Measurements from ENCODE around the gene DSN1.

The DSN1 gene

GRCh38 chr20:36805396-36805795 lies 31.8 kb upstream of the DSN1 start:
- TF ChIP-seq GATA2 (IDR thresholded peaks at IDR 0.05; ENCODE audit: low read depth, low read length), result no peak
- no peak for TF ChIP-seq GATA3 (IDR thresholded peaks at IDR 0.05; ENCODE audit: low read depth, low read length)

GRCh38 chr20:36804425-36804824 lies 30.9 kb upstream of the DSN1 start:
- TF ChIP-seq GATA3 (IDR thresholded peaks at IDR 0.05; ENCODE audit: low read depth, low read length) (no peak), GATA2 (IDR thresholded peaks at IDR 0.05; ENCODE audit: low read depth, low read length) (no peak)

- no peak for TF ChIP-seq GATA3 (IDR thresholded peaks at IDR 0.05; ENCODE audit: low read depth, low read length)
- no peak for TF ChIP-seq GATA2 (IDR thresholded peaks at IDR 0.05; ENCODE audit: low read depth, low read length)
Observed at GRCh38 chr20:36802326-36803222, 29.0 kb upstream of the DSN1 start.

GRCh38 chr20:36800410-36800809 lies 26.8 kb upstream of the DSN1 start:
- TF ChIP-seq GATA2 (IDR thresholded peaks at IDR 0.05; ENCODE audit: low read depth, low read length) (no peak), GATA3 (IDR thresholded peaks at IDR 0.05; ENCODE audit: low read depth, low read length) (no peak)

- no peak for TF ChIP-seq GATA2 (IDR thresholded peaks at IDR 0.05; ENCODE audit: low read depth, low read length)
- no peak for TF ChIP-seq GATA3 (IDR thresholded peaks at IDR 0.05; ENCODE audit: low read depth, low read length)
Observed at GRCh38 chr20:36796875-36797274, 23.3 kb upstream of the DSN1 start.

GRCh38 chr20:36796117-36796516 lies 22.6 kb upstream of the DSN1 start:
- TF ChIP-seq GATA2 (IDR thresholded peaks at IDR 0.05; ENCODE audit: low read depth, low read length) (no peak), GATA3 (IDR thresholded peaks at IDR 0.05; ENCODE audit: low read depth, low read length) (no peak)

GRCh38 chr20:36795691-36796090 lies 22.1 kb upstream of the DSN1 start:
- TF ChIP-seq GATA2 (IDR thresholded peaks at IDR 0.05; ENCODE audit: low read depth, low read length) (no peak), GATA3 (IDR thresholded peaks at IDR 0.05; ENCODE audit: low read depth, low read length) (no peak)

- TF ChIP-seq GATA2 (IDR thresholded peaks at IDR 0.05; ENCODE audit: low read depth, low read length) (no peak), GATA3 (IDR thresholded peaks at IDR 0.05; ENCODE audit: low read depth, low read length) (no peak)
Observed at GRCh38 chr20:36794116-36794474, 20.5 kb upstream of the DSN1 start.

GRCh38 chr20:36793294-36794115 lies 19.9 kb upstream of the DSN1 start:
- TF ChIP-seq GATA2 (IDR thresholded peaks at IDR 0.05; ENCODE audit: low read depth, low read length) (no peak), GATA3 (IDR thresholded peaks at IDR 0.05; ENCODE audit: low read depth, low read length) (no peak)

- TF ChIP-seq GATA3 (IDR thresholded peaks at IDR 0.05; ENCODE audit: low read depth, low read length) (no peak), GATA2 (IDR thresholded peaks at IDR 0.05; ENCODE audit: low read depth, low read length) (no peak)
Observed at GRCh38 chr20:36792422-36792821, 18.9 kb upstream of the DSN1 start.

- TF ChIP-seq GATA2 (IDR thresholded peaks at IDR 0.05; ENCODE audit: low read depth, low read length), result no peak
- TF ChIP-seq GATA3 (IDR thresholded peaks at IDR 0.05; ENCODE audit: low read depth, low read length), result no peak
Observed at GRCh38 chr20:36791862-36792261, 18.3 kb upstream of the DSN1 start.

- no peak for TF ChIP-seq GATA2 (IDR thresholded peaks at IDR 0.05; ENCODE audit: low read depth, low read length)
- TF ChIP-seq GATA3 (IDR thresholded peaks at IDR 0.05; ENCODE audit: low read depth, low read length), result no peak
Observed at GRCh38 chr20:36786663-36787062, 13.1 kb upstream of the DSN1 start.

- TF ChIP-seq GATA2 (IDR thresholded peaks at IDR 0.05; ENCODE audit: low read depth, low read length) (no peak), GATA3 (IDR thresholded peaks at IDR 0.05; ENCODE audit: low read depth, low read length) (no peak)
Observed at GRCh38 chr20:36786246-36786645, 12.7 kb upstream of the DSN1 start.

GRCh38 chr20:36785308-36785707 lies 11.7 kb upstream of the DSN1 start:
- TF ChIP-seq GATA2 (IDR thresholded peaks at IDR 0.05; ENCODE audit: low read depth, low read length) (no peak), GATA3 (IDR thresholded peaks at IDR 0.05; ENCODE audit: low read depth, low read length) (no peak)

GRCh38 chr20:36784900-36785299 lies 11.3 kb upstream of the DSN1 start:
- TF ChIP-seq GATA2 (IDR thresholded peaks at IDR 0.05; ENCODE audit: low read depth, low read length) (no peak), GATA3 (IDR thresholded peaks at IDR 0.05; ENCODE audit: low read depth, low read length) (no peak)

All from SH-SY5Y (cell line).